Measurements from ENCODE around the gene BPIFA1. TPM values are rescaled to one million over a fixed set of nuclear protein-coding genes. Genes with fewer than 3 reads are reported as not detected.

BPIFA1 gene
- total RNA-seq, 4 donors from 2014 or later, result not detected

GRCh38 chr20:33279261-33279910 is 43.6 kb downstream of the BPIFA1 start:
- Histone ChIP-seq H3K9me3 (no peaks in the 10 kb centered on the region), H3K4me3 (no peak overlapping the region), H3K36me3 (no peaks in the 10 kb centered on the region), H3K4me1 (no peaks in the 10 kb centered on the region), H3K27me3 (peaks cover 0 to 51% (median 0%) of the 10 kb centered on the region in 4 donors), H3K27ac (replicated peaks in 1 of 4) (no peak overlapping the region)
- TF ChIP-seq CTCF (IDR thresholded peaks at IDR 0.05) (no peak), EP300 (IDR thresholded peaks at IDR 0.05) (no peak), POLR2A (IDR thresholded peaks at IDR 0.05; ENCODE audit: low read depth) (no peak), POLR2AphosphoS5 (IDR thresholded peaks at IDR 0.05) (no peak)
- intact Hi-C loops (cut with DNase I), result no loop called here
- 67% methylated on average over 5 of the region's 6 CpGs for WGBS
- no peak for DNase-seq (ENCODE audit: extremely low spot score)

- peaks cover 0 to 58% (median 0%) of the 10 kb centered on the region in 4 donors for H3K27me3 ChIP-seq
- 80% methylated on average over 9 of the region's 9 CpGs for WGBS
- no peaks in the 10 kb centered on the region for H3K36me3 ChIP-seq
- no peaks in the 10 kb centered on the region for H3K9me3 ChIP-seq
- no peak overlapping the region for H3K27ac ChIP-seq (replicated peaks in 1 of 4)
- no peak for DNase-seq (ENCODE audit: extremely low spot score)
- no peak for TF ChIP-seq POLR2A (IDR thresholded peaks at IDR 0.05; ENCODE audit: low read depth)
- no peak for TF ChIP-seq EP300 (IDR thresholded peaks at IDR 0.05)
- no peak for TF ChIP-seq POLR2AphosphoS5 (IDR thresholded peaks at IDR 0.05)
- no peak for TF ChIP-seq CTCF (IDR thresholded peaks at IDR 0.05)
- intact Hi-C loops (cut with DNase I), result no loop called here
- no peak overlapping the region for H3K4me3 ChIP-seq
- H3K4me1 ChIP-seq, result no peaks in the 10 kb centered on the region
Measured at GRCh38 chr20:33280000-33280680, 44.3 kb downstream of the BPIFA1 start.

GRCh38 chr20:33280775-33281174 is 45.0 kb downstream of the BPIFA1 start:
- H3K27me3 ChIP-seq, result peaks cover 0 to 59% (median 0%) of the 10 kb centered on the region in 4 donors
- H3K4me1 ChIP-seq, result no peaks in the 10 kb centered on the region
- no peak overlapping the region for H3K27ac ChIP-seq (replicated peaks in 1 of 4)
- TF ChIP-seq EP300 (IDR thresholded peaks at IDR 0.05) (no peak), CTCF (IDR thresholded peaks at IDR 0.05) (no peak), POLR2A (IDR thresholded peaks at IDR 0.05; ENCODE audit: low read depth) (no peak), POLR2AphosphoS5 (IDR thresholded peaks at IDR 0.05) (no peak)
- intact Hi-C loops (cut with DNase I), result no loop called here
- H3K4me3 ChIP-seq, result no peak overlapping the region
- 80% methylated on average over 5 of the region's 7 CpGs for WGBS
- H3K9me3 ChIP-seq, result no peaks in the 10 kb centered on the region
- H3K36me3 ChIP-seq, result no peaks in the 10 kb centered on the region
- no peak for DNase-seq (ENCODE audit: extremely low spot score)

- TF ChIP-seq EP300 (IDR thresholded peaks at IDR 0.05) (no peak), CTCF (IDR thresholded peaks at IDR 0.05) (no peak), POLR2A (IDR thresholded peaks at IDR 0.05; ENCODE audit: low read depth) (no peak), POLR2AphosphoS5 (IDR thresholded peaks at IDR 0.05) (no peak)
- H3K27ac ChIP-seq (replicated peaks in 1 of 4), result no peak overlapping the region
- H3K36me3 ChIP-seq, result no peaks in the 10 kb centered on the region
- intact Hi-C loops (cut with DNase I), result no loop called here
- 80% methylated on average over 11 of the region's 11 CpGs for WGBS
- no peak overlapping the region for H3K4me3 ChIP-seq
- H3K9me3 ChIP-seq, result no peaks in the 10 kb centered on the region
- H3K27me3 ChIP-seq, result peaks cover 0 to 55% (median 0%) of the 10 kb centered on the region in 4 donors
- H3K4me1 ChIP-seq, result no peaks in the 10 kb centered on the region
- DNase-seq (ENCODE audit: extremely low spot score), result no peak
Measured at GRCh38 chr20:33281550-33282146, 45.9 kb downstream of the BPIFA1 start.
